HFFc6 (cell line): ENCODE measurements around the gene OR4D10. TPM values are rescaled to one million over a fixed set of nuclear protein-coding genes. Genes with fewer than 3 reads are reported as not detected.
"Not testable (repeated sequence)": the region's sequence is repeated elsewhere in the genome, so short reads cannot be mapped to it uniquely, and the experiment has no call there.

Experiments used
- DNase-seq: peaks from one replicate; pipeline ENCODE4 v3.0.0-alpha.2; 2018
- H3K27ac Mint-ChIP-seq: 2 replicates; pipeline ENCODE4 v1.8.0; 2020; ENCODE audit warnings: mild to moderate bottlenecking, mixed read lengths
- H3K27me3 Mint-ChIP-seq: 2 replicates; pipeline ENCODE4 v1.8.0; 2021; ENCODE audit warnings: mild to moderate bottlenecking, moderate library complexity, mixed read lengths; ENCODE audit not compliant: insufficient read depth
- H3K36me3 Mint-ChIP-seq: 2 replicates; pipeline ENCODE4 v1.8.0; 2021; ENCODE audit warnings: low read depth, mixed read lengths
- H3K4me1 Mint-ChIP-seq: 2 replicates; pipeline ENCODE4 v1.8.0; 2020; ENCODE audit warnings: low read depth, mixed read lengths
- H3K4me3 Mint-ChIP-seq: 2 replicates; pipeline ENCODE4 v1.8.0; 2020; ENCODE audit warnings: mild to moderate bottlenecking, moderate library complexity, mixed read lengths
- H3K9me3 Mint-ChIP-seq: 2 replicates; pipeline ENCODE4 v1.8.0; 2020; ENCODE audit warnings: mild to moderate bottlenecking, mixed read lengths
- total RNA-seq, 6 experiments: library from RNA; stranded (reverse); fragmentation: NEBNext Ultra II Directional; extraction: Animal tissue kit (Norgen Biotek cat#: 25700); gene quantifications; 2 replicates in 1 of 6; 3 replicates in 5 of 6; pipeline ENCODE4 v1.2.3, GENCODE V29; 2021
- TF ChIP-seq, protein P1 (sequence below): fragments of 200-600 bp; sonication (generic); IDR thresholded peaks from 2 replicates; pipeline ENCODE4 v1.5.0; 2021; ENCODE audit warnings: antibody characterized with exemption, mild to moderate bottlenecking

The OR4D10 gene
- total RNA-seq, 6 experiments from 2014 or later = not detected

DNA sequence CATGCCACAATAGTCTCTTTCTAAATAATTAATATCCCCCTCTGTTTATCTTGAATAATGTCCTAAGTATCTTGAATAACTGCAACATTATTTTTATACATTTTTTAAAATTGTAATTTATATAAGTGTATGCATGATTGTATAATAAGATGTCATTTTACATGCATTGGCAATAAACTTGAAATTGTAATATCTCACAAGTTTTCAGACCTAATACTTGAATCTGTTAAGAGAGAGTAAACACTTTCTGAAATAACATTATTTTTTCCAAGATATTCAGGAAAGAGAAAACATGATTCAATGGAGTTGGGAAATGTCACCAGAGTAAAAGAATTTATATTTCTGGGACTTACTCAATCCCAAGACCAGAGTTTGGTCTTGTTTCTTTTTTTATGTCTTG is 30.2 kb downstream of the OR4D10 start, which contains the start of gene OR4D11:
Gene OR4D11, plus strand, starts transcription at position 301 of the 400 bp plus-strand sequence. Its CDS starts 0 bp downstream, at position 301.
- no peak within 1 kb of the TSS for H3K27ac Mint-ChIP-seq
- H3K4me3 Mint-ChIP-seq = no peak within 1 kb of the TSS
- peaks cover 6% of the 10 kb centered on the region for H3K27me3 Mint-ChIP-seq
- H3K9me3 Mint-ChIP-seq = no peaks in the 10 kb centered on the region
- H3K4me1 Mint-ChIP-seq = no peaks in the 10 kb centered on the region
- TF ChIP-seq, protein P1, sequence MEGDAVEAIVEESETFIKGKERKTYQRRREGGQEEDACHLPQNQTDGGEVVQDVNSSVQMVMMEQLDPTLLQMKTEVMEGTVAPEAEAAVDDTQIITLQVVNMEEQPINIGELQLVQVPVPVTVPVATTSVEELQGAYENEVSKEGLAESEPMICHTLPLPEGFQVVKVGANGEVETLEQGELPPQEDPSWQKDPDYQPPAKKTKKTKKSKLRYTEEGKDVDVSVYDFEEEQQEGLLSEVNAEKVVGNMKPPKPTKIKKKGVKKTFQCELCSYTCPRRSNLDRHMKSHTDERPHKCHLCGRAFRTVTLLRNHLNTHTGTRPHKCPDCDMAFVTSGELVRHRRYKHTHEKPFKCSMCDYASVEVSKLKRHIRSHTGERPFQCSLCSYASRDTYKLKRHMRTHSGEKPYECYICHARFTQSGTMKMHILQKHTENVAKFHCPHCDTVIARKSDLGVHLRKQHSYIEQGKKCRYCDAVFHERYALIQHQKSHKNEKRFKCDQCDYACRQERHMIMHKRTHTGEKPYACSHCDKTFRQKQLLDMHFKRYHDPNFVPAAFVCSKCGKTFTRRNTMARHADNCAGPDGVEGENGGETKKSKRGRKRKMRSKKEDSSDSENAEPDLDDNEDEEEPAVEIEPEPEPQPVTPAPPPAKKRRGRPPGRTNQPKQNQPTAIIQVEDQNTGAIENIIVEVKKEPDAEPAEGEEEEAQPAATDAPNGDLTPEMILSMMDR = no peak
- no peaks in the 10 kb centered on the region for H3K36me3 Mint-ChIP-seq
- DNase-seq = no peak

DNA sequence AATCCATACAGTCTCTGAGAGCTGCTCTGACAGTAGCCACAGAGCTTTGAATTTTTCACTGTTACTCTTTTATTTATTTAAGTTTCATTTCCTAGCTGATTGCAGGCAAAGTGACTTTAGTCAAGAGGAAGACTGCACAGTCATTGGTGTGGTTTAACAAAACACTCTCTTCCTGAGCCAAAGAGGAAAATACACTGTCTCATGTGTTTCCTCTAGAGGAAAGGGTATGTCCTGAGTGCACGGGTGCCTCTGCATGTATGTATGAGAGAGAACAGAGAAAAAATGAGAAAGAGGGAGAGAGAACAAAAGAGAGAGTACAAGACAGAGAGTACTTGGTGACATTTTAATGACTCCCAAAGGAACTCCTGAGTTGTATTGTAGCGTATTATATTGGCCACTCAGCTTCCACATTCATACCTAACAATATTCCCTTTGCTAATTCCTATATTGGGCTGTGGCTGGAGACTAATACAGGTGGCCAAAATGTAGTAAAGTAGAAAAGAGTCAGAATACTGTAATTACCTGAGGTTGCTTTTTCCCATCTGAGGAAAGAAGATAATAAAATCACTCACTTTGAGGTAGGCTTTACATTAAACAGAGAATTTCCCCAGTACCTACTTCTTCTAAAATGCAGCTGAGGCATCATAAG is 38.0 kb downstream of the OR4D10 start, which contains the start of gene OR4D9:
Gene OR4D9, plus strand, starts transcription at position 599 of the 649 bp plus-strand sequence. CDS start 3,374 bp downstream, outside the sequence.
- H3K4me1 Mint-ChIP-seq = no peaks in the 10 kb centered on the region
- H3K9me3 Mint-ChIP-seq = no peaks in the 10 kb centered on the region
- no peak within 1 kb of the TSS for H3K4me3 Mint-ChIP-seq
- H3K36me3 Mint-ChIP-seq = no peaks in the 10 kb centered on the region
- DNase-seq = no peak
- TF ChIP-seq, protein P1 = no peak
- peaks cover 1% of the 10 kb centered on the region for H3K27me3 Mint-ChIP-seq
- H3K27ac Mint-ChIP-seq = no peak within 1 kb of the TSS

DNA sequence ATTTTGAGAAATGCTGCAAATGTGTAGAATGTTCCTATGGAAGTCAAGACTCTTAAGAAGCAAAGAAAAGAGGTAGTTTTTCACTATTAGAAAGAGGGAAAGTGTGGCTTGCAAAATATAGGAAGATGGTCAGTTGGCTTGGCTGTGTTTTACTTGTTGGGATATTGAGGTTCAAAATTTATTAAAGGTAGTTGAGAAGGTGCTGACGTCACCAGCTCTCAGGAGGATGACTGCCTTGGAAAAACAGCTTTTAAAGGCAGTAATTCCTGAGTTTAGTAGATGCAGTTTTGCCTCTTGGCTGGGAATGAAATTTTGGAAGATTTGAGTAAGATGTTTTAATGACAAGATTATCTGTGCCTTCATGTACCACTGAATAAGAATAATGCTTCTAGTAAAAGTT is 38.6 kb downstream of the OR4D10 start:
- Mint-ChIP-seq H3K4me3 (no peak overlapping the region), H3K4me1 (no peaks in the 10 kb centered on the region), H3K27me3 (peaks cover 1% of the 10 kb centered on the region), H3K9me3 (no peaks in the 10 kb centered on the region), H3K27ac (no peak overlapping the region), H3K36me3 (no peaks in the 10 kb centered on the region)
- DNase-seq = no peak
- TF ChIP-seq, protein P1 = no peak

DNA sequence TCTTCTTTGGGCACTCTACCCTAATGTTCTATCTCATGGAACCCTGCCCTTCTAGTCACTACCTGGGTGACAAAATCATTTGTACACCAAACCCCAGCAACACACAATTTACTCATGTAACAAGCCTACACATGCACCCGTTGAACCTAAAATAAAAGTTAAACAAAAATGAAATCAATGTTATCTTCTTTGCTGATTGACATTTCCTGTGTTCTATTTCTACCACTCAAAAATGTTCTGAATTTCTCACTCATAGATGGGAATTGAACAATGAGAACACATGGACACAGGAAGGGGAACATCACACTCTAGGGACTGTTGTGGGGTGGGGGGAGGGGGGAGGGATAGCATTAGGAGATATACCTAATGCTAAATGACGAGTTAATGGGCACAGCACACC is 47.0 kb downstream of the OR4D10 start:
- peaks cover 12% of the 10 kb centered on the region for H3K27me3 Mint-ChIP-seq
- not testable (repeated sequence) for H3K4me3 Mint-ChIP-seq, H3K36me3 Mint-ChIP-seq, DNase-seq, H3K4me1 Mint-ChIP-seq, H3K9me3 Mint-ChIP-seq, H3K27ac Mint-ChIP-seq

DNA sequence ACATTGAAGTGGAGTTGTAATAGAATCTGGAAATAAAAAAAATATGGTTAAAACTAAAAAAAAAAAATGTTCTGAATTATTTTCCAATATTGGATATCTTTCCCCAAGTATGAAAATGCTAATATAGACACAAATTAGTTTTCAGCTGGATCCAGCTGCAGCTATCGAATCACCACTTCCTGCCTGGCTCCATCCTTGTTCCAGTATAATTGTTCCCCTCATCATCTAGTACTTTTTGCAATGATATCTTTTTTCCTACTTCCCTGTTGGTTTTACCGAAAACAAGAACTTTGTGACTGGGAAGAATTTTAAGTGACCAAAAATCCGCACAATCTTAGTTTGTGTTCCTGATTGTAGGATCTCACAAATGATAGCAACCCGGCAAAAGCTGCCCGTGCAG is 47.6 kb downstream of the OR4D10 start:
- TF ChIP-seq, protein P1 = no peak
- Mint-ChIP-seq H3K27ac (no peak overlapping the region), H3K9me3 (no peaks in the 10 kb centered on the region), H3K4me3 (no peak overlapping the region), H3K36me3 (no peaks in the 10 kb centered on the region), H3K4me1 (no peaks in the 10 kb centered on the region), H3K27me3 (peaks cover 14% of the 10 kb centered on the region; the same call in 1 of the 2 replicates)
- no peak for DNase-seq

DNA sequence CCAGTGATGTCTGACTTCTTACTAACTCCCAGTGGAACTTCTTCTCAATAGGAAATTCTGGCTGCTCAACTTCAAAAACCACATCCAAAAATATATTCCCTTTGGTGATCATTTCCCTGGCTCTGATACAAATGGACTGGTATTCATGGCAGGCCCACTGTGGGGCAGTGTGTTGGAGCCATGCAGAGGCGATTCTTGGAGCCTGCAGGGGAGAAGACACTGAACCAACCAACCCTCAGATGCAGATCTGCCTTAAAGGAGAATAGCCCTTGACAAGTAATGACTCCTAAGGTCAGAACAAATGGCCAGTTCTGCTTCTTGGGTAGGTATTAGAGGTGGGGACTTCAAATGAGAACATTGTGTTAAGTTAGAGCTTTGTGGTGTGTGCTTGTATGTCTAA is 50.4 kb downstream of the OR4D10 start:
- no peak for DNase-seq
- H3K36me3 Mint-ChIP-seq = no peaks in the 10 kb centered on the region
- H3K27me3 Mint-ChIP-seq = peaks cover 21% of the 10 kb centered on the region
- no peak overlapping the region for H3K27ac Mint-ChIP-seq
- H3K4me3 Mint-ChIP-seq = no peak overlapping the region
- H3K9me3 Mint-ChIP-seq = no peaks in the 10 kb centered on the region
- no peaks in the 10 kb centered on the region for H3K4me1 Mint-ChIP-seq
- TF ChIP-seq, protein P1 = no peak
